CD4-positive, alpha-beta T cell (primary cell): ENCODE data around the gene FAM3D. TPM values are rescaled to one million over a fixed set of nuclear protein-coding genes. Genes with fewer than 3 reads are reported as not detected.
"Not testable (repeated sequence)": the region's sequence is repeated elsewhere in the genome, so short reads cannot be mapped to it uniquely, and the experiment has no call there.

Experiments used
- ATAC-seq: fragments of 200-7000 bp; cut with Tn5 transposase; one replicate; pipeline ENCODE4 v1.10.0; 2022; ENCODE audit warnings: mild to moderate bottlenecking; ENCODE audit not compliant: poor library complexity
- CTCF ChIA-PET: fragments of 350-600 bp; sonication (Branson Sonifier 250); formaldehyde crosslinking; loops from one replicate; lab custom pipeline; 2021; ENCODE audit warnings: antibody characterized with exemption, inconsistent platforms; lab: Charles Lee
- POLR2A ChIA-PET: fragments of 350-600 bp; sonication (Branson Sonifier 250); formaldehyde crosslinking; loops from one replicate; lab custom pipeline; 2021; ENCODE audit warnings: antibody characterized with exemption, inconsistent platforms; lab: Charles Lee
- DNase-seq, 14 experiments: peaks; one replicate each; pipeline ENCODE4 v3.0.0-alpha.2; 2013 to 2020; ENCODE audit warnings: mixed read lengths in 2 of 14
- H3K27ac ChIP-seq, 2 donors: one replicate each; pipeline versions ENCODE4 v1.5.1 to v1.7.0; 2013; ENCODE audit warnings: low read length in 2 of 2, low read depth in 1 of 2, mild to moderate bottlenecking in 1 of 2
- H3K27me3 ChIP-seq, 2 experiments: 1 replicate in 1 of 2; 2 replicates in 1 of 2; pipeline versions ENCODE4 v1.6.1 to v1.7.0; 2013; ENCODE audit warnings: low read length in 2 of 2, control low read depth in 1 of 2, mild to moderate bottlenecking in 1 of 2, moderate library complexity in 1 of 2; ENCODE audit not compliant: insufficient read depth in 2 of 2, control insufficient read depth in 1 of 2
- H3K36me3 ChIP-seq: one replicate; pipeline ENCODE4 v1.6.1; 2013; ENCODE audit warnings: low read length, control low read depth; ENCODE audit not compliant: insufficient read depth
- H3K4me1 ChIP-seq: one replicate; pipeline ENCODE4 v1.6.1; 2013; ENCODE audit warnings: low read length, control low read depth; ENCODE audit not compliant: insufficient read depth
- H3K4me3 ChIP-seq: one replicate; pipeline ENCODE4 v1.5.1; 2013; ENCODE audit warnings: mild to moderate bottlenecking, low read length, moderate library complexity
- H3K9me3 ChIP-seq, 2 experiments: 1 replicate in 1 of 2; 2 replicates in 1 of 2; pipeline versions ENCODE4 v1.6.1 to v1.7.0; 2013; ENCODE audit warnings: low read length in 2 of 2, mild to moderate bottlenecking in 2 of 2, control low read depth in 1 of 2, moderate library complexity in 1 of 2; ENCODE audit not compliant: control insufficient read depth in 1 of 2, insufficient read depth in 1 of 2
- H3K27ac Mint-ChIP-seq: one replicate; pipeline ENCODE4 v1.8.0; 2020; ENCODE audit warnings: mixed read lengths
- H3K27me3 Mint-ChIP-seq: one replicate; pipeline ENCODE4 v1.8.0; 2021; ENCODE audit warnings: mixed read lengths
- H3K36me3 Mint-ChIP-seq: one replicate; pipeline ENCODE4 v1.8.0; 2021; ENCODE audit warnings: low read depth, mixed read lengths
- H3K4me1 Mint-ChIP-seq: one replicate; pipeline ENCODE4 v1.8.0; 2021; ENCODE audit warnings: low read depth, mixed read lengths
- H3K4me3 Mint-ChIP-seq: one replicate; pipeline ENCODE4 v1.8.0; 2020; ENCODE audit warnings: mild to moderate bottlenecking, mixed read lengths
- H3K9me3 Mint-ChIP-seq: one replicate; pipeline ENCODE4 v1.8.0; 2020; ENCODE audit warnings: mixed read lengths
- CTCF ChIP-seq: fragments of 200-600 bp; IDR thresholded peaks from one replicate; pipeline ENCODE4 v1.8.0; 2022; ENCODE audit warnings: antibody characterized with exemption, mild to moderate bottlenecking
- intact Hi-C, 2 experiments: fragments of 100-400 bp; cut with DNase I in 1 of 2; cut with micrococcal nuclease in 1 of 2; formaldehyde crosslinking; loops; one replicate each; pipeline versions ENCODE4 v1.15.1 to v1.9.0; 2023 to 2025; cut with DNase I, micrococcal nuclease
- total RNA-seq, 174 experiments: library from RNA in 2 of 174; stranded (reverse) in 2 of 174; gene quantifications; one replicate each; pipeline ENCODE4 v1.2.3 and lab custom pipeline; 2021 to 2026

FAM3D gene
- total RNA-seq, 2 experiments from 2014 or later, result not detected

GRCh38 chr3:58704745-58705144 lies 38.2 kb upstream of the FAM3D start:
- POLR2A ChIA-PET, result no interaction called here

GRCh38 chr3:58704304-58704703 lies 37.7 kb upstream of the FAM3D start:
- H3K27me3 Mint-ChIP-seq, intact Hi-C loops, H3K4me3 Mint-ChIP-seq, DNase-seq, ATAC-seq, H3K27ac Mint-ChIP-seq, H3K27ac ChIP-seq, H3K9me3 Mint-ChIP-seq, H3K9me3 ChIP-seq, H3K27me3 ChIP-seq, H3K4me1 ChIP-seq, H3K4me3 ChIP-seq, H3K36me3 ChIP-seq, POLR2A ChIA-PET, H3K36me3 Mint-ChIP-seq, H3K4me1 Mint-ChIP-seq, CTCF ChIA-PET: not testable (repeated sequence)

More at GRCh38 chr3:58704745-58705144, 38.2 kb upstream of the FAM3D start:
- H3K27me3 Mint-ChIP-seq, result peaks cover 4% of the 10 kb centered on the region
- intact Hi-C loops, result no loop called here
- Histone ChIP-seq H3K36me3 (no peaks in the 10 kb centered on the region), H3K4me1 (no peaks in the 10 kb centered on the region), H3K9me3 (no peaks in the 10 kb centered on the region), H3K27ac (no peak overlapping the region), H3K4me3 (no peak overlapping the region), H3K27me3 (no peaks in the 10 kb centered on the region)
- ATAC-seq (no peak), DNase-seq (no peak)
- H3K4me1 Mint-ChIP-seq, result no peaks in the 10 kb centered on the region
- no peaks in the 10 kb centered on the region for H3K36me3 Mint-ChIP-seq
- H3K27ac Mint-ChIP-seq, result no peak overlapping the region
- H3K9me3 Mint-ChIP-seq, result no peaks in the 10 kb centered on the region
- no peak overlapping the region for H3K4me3 Mint-ChIP-seq
- no peak for TF ChIP-seq CTCF
- CTCF ChIA-PET, result no interaction called here

GRCh38 chr3:58698246-58698645 lies 31.7 kb upstream of the FAM3D start:
- ChIA-PET CTCF (no interaction called here), POLR2A (no interaction called here)
- peaks cover 4% of the 10 kb centered on the region for H3K27me3 Mint-ChIP-seq
- Histone ChIP-seq H3K4me1 (no peaks in the 10 kb centered on the region), H3K4me3 (no peak overlapping the region), H3K36me3 (no peaks in the 10 kb centered on the region), H3K27ac (no peak overlapping the region), H3K9me3 (no peaks in the 10 kb centered on the region), H3K27me3 (peaks cover 0 to 4% of the 10 kb centered on the region in 2 experiments)
- H3K4me3 Mint-ChIP-seq, result no peak overlapping the region
- no peak for DNase-seq
- no peaks in the 10 kb centered on the region for H3K36me3 Mint-ChIP-seq
- H3K9me3 Mint-ChIP-seq, result no peaks in the 10 kb centered on the region
- H3K27ac Mint-ChIP-seq, result no peak overlapping the region
- no peak for ATAC-seq
- no peak for TF ChIP-seq CTCF
- intact Hi-C loops, result no loop called here
- no peaks in the 10 kb centered on the region for H3K4me1 Mint-ChIP-seq

GRCh38 chr3:58697561-58697960 lies 31.0 kb upstream of the FAM3D start:
- Histone ChIP-seq H3K27me3 (peaks cover 0 to 4% of the 10 kb centered on the region in 2 experiments), H3K4me1 (no peaks in the 10 kb centered on the region), H3K9me3 (no peaks in the 10 kb centered on the region), H3K27ac (no peak overlapping the region), H3K36me3 (no peaks in the 10 kb centered on the region), H3K4me3 (no peak overlapping the region)
- no peaks in the 10 kb centered on the region for H3K36me3 Mint-ChIP-seq
- peaks cover 4% of the 10 kb centered on the region for H3K27me3 Mint-ChIP-seq
- H3K4me3 Mint-ChIP-seq, result no peak overlapping the region
- H3K9me3 Mint-ChIP-seq, result no peaks in the 10 kb centered on the region
- H3K27ac Mint-ChIP-seq, result no peak overlapping the region
- CTCF ChIA-PET, result no interaction called here
- DNase-seq (no peak), ATAC-seq (no peak)
- H3K4me1 Mint-ChIP-seq, result no peaks in the 10 kb centered on the region
- intact Hi-C loops, result no loop called here
- POLR2A ChIA-PET, result no interaction called here
- no peak for TF ChIP-seq CTCF

- CTCF ChIA-PET, H3K4me1 Mint-ChIP-seq, POLR2A ChIA-PET: not testable (repeated sequence)
These were observed 30.2 kb upstream of the FAM3D start for GRCh38 chr3:58696813-58697212.

More at GRCh38 chr3:58696813-58697212, 30.2 kb upstream of the FAM3D start:
- H3K36me3 ChIP-seq, DNase-seq, H3K27ac Mint-ChIP-seq, H3K36me3 Mint-ChIP-seq, H3K4me3 Mint-ChIP-seq, H3K9me3 Mint-ChIP-seq, intact Hi-C loops, H3K27me3 Mint-ChIP-seq, H3K27ac ChIP-seq, H3K4me3 ChIP-seq, H3K9me3 ChIP-seq, ATAC-seq, H3K27me3 ChIP-seq, H3K4me1 ChIP-seq: not testable (repeated sequence)
